GM19193 (cell line): ENCODE data around the gene MPP3.

Experiments used
- POLR2A ChIP-seq: IDR thresholded peaks from 4 replicates; pipeline ENCODE4 v1.6.1; 2011; ENCODE audit not compliant: insufficient read depth, insufficient read length; ENCODE audit errors: extremely low read depth

MPP3 gene

GRCh38 chr17:43805117-43805516 is 27.8 kb downstream of the MPP3 start:
- TF ChIP-seq POLR2A, result no peak

DNA sequence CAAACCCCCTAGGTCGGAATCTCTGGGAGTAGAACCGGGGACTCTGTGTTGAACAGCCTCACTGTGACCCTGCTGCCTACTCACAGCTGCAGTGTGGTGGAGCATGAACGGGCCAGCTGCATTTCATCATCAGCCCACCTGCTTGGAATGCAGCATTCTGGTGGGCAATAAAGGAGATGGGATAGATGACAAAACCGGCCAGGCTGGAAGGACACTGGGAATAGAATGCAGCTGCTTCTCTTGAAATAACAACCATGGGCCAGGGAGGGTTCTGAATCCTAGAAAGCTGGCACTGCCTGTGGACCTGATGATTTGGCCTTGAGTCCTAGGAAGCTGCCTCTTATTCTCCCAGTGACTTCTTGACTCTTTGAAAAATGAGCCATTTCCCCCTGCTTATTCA is 29.2 kb downstream of the MPP3 start:
- TF ChIP-seq POLR2A, result no peak

GRCh38 chr17:43801844-43802243 is 31.1 kb downstream of the MPP3 start:
- TF ChIP-seq POLR2A, result no peak

- TF ChIP-seq POLR2A, result no peak
Measured at GRCh38 chr17:43800736-43801135, 32.2 kb downstream of the MPP3 start.

DNA sequence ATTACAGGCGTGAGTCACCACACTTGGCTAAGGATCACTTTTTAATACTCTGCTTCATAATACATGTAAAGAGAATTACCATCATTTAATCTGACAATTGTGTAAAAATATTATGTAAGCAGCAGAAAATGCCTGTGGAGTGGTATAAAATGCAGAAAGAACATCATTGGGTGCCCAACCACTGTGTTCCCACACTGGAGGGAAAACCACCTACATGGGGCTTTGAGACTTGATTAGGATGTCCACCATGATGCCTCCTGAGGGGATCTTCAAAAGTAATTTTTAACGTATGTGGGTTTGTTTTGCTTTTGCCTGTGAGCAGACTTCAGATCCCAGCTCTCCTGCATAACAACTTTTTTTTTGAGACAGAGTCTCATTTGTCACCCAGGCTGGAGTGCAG is 33.9 kb downstream of the MPP3 start:
- TF ChIP-seq POLR2A, result no peak

GRCh38 chr17:43791589-43791988 is 41.4 kb downstream of the MPP3 start:
- no peak for TF ChIP-seq POLR2A

DNA sequence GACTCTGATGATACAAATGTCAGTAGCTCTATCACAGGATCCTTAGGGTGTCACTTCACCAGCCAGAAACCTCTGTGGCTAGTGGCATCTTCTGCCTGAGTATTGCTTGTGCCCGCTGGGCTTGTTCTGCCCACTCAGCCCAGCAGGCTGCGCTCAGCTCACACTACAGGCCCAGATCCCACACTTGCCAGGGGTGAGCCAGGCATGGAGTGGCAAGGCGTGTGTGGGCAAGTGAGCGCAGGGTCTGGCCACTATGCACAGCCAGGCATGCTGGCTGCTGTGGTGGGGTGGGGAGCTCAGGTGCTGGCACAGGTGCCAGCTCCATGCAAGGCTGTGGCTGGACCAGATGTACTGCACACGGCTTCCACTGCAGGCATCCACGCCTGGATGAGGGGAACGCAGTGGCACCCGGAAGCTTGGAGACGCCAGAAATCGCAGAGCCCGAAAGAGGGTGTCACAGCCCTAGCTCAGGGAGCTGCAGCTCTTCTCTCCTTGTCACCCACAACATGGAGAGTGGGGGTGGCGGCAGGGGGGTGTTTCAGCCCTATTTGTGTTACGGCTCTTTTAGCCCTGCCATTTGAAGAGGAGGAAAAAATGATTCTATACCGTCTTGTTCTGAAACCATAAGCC is 42.5 kb downstream of the MPP3 start:
- TF ChIP-seq POLR2A, result no peak

DNA sequence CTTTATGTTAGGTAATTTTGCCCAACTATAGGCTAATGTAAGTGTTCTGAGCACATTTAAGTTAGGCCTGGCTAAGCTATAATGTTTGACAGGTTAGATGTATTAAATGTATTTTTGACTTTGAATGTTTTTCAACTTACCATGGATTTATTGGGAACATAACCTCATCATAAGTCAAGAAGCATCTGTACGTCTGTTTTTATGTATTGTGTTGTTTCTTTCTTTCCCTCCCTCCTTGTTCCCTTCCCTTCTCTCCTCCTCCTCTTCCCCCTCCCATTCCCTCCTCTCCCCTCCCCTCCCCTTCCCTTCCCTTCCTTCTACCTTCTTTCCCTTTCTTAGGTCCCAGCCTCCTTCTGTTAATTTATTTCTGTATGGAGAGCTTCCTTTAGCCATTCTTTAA is 43.5 kb downstream of the MPP3 start:
- TF ChIP-seq POLR2A, result no peak

DNA sequence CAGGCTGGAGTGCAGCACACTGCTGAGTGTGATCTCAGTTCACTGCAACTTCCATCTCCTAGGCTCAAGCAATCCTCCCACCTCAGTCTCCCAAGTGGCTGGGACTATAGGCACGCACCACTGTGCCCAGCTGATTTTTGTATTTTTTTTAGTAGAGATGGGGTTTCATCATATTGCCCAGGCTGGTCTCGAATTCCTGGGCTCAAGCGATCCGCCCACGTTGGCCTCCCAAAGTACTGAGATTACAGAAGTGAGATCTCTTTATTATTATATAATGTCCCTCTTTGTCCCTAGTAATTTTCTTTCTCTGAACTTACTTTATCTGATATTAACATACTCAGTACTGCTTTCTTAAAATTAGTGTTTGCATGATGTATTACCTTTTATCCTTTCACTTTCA is 44.4 kb downstream of the MPP3 start:
- no peak for TF ChIP-seq POLR2A

DNA sequence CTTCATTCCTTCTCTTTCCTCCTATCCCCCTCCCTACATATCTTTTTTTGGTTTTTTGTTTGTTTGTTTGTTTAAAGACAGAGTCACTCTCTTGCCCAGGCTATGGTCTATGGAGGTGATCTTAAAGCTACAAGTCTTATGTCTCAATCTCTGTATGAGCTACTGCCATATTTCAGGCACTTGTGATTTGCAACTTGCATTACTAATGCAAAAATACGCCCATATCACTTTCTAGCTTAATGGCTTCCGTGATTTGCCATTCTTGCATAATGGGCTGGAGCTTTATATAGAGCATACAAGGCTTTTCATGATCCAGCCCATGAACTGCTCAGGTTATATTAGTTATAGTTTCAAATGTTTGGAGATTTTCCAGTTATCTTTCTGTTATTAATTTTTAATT is 45.2 kb downstream of the MPP3 start:
- TF ChIP-seq POLR2A, result no peak

- no peak for TF ChIP-seq POLR2A
Measured at GRCh38 chr17:43784628-43785101, 48.3 kb downstream of the MPP3 start.

DNA sequence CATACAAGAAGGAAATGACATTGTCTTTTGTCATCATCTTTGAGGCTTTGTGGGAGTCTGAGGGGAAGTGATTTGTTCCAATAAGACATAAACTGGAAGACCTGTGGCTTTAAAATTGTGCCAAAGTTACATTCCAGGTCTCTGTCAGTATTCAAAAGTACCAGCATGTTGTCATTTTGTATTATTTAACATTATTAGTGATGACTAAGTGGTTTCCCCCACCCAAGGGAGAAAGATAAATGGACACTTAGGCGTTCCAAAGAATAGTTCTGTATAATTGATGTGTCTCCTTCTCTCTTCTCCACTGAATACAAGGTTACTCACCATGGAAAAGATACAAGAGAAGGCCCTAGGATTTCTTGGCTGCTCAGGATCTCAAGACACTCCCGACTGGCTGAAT is 48.9 kb downstream of the MPP3 start:
- TF ChIP-seq POLR2A, result no peak

- TF ChIP-seq POLR2A, result no peak
Measured at GRCh38 chr17:43782913-43783680, 49.8 kb downstream of the MPP3 start.

DNA sequence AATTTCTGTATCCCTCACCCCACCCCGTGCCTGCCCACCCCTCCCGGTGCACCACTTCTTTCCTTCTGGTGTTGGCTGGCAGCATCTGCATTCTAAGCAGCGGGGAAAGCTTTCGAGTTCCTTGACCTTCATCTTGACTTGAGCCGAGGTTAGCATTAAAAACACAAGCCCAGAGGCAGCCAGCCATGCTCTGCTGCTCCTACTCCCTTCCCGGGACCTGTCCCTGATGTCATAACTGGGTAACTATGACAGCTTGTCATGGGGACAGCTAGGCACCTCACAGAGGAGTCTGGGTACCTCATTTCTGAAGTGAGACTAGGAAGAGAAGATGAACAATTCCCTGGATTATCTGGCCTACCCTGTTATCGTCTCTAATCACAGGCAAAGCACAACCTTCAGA is 52.8 kb downstream of the MPP3 start, which contains the start of gene CFAP97D1:
Gene CFAP97D1 (plus strand): TSS at position 301 of the 400 bp plus-strand sequence. CDS start 28 bp downstream, at position 329.
- TF ChIP-seq POLR2A, result no peak

DNA sequence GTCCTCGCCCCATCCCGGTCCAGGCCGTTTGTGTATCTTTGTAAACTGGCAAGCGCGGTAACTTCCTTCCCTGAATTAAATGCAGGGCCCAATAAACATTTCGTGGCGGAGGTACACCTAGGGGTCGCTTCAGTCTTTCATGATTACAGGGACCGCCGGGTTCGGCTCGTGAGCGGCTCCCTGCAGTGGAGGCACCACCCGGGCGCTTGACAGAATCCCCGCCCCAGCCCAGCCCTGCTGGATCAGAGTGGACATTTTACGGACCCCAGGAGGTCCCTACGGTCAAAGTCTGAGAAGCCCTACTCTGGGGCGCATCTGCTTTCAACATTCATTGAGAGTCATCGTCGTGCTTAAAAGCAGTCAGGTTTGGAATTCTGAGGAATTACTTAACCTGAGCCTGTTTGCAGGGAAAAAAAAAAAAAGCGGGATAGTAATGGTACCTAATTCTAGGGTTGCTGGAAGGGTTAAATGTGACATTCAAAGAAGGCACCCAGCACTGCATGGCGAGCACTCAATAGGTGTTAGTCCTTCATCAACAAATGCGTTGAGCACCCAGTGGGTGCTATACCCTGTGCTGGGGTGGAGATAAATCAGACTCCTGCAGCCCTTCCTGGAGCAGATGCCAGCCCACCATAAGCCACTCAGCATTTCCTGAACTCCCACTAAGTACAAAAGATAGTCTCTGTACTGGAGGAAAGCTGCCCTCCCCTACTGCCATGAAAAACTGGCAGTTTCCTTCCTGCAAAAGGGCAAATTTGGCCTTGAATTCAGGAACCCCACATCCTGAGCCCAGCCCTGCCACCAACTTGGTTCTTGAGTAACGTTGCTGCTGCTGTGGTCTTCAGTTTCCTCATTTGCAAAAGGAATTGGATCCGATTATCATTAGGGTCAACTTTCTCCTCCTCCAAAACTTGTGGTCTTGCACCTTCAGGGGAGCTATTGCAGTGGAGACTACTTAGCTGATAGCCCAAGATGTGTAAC is 53.5 kb downstream of the MPP3 start:
- no peak for TF ChIP-seq POLR2A

- TF ChIP-seq POLR2A, result peak; percentile 73
Measured at GRCh38 chr17:43778337-43779144, 54.4 kb downstream of the MPP3 start, which contains the start of gene DUSP3. DUSP3 (minus strand) TSS chr17:43778977; CDS start chr17:43778924, 53 bp downstream.
